Measurements from ENCODE around the gene SPATA31C2.

The SPATA31C2 gene

DNA sequence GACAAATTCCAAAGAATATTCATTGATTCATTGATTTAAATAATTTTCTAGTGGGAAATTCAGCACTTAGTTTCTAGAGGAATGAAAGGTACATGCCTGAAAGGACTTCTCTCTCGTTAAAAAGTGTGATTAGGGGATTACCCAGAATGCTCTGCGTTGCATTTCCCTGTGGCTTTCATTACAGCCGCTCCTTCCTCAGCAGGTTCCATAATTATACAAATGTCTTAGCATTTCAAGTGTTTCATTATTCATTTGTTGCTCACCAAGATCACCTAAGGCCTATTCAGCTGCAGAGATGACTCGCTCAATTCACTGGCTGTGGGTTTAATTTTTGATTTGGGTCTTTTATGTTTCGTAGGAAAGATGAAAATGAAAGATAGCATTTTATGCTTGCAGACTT lies 52.8 kb downstream of the SPATA31C2 start:
- no peak overlapping the region for H3K4me3 ChIP-seq (ENCODE audit: low read depth, low read length)
- TF ChIP-seq, protein P1, sequence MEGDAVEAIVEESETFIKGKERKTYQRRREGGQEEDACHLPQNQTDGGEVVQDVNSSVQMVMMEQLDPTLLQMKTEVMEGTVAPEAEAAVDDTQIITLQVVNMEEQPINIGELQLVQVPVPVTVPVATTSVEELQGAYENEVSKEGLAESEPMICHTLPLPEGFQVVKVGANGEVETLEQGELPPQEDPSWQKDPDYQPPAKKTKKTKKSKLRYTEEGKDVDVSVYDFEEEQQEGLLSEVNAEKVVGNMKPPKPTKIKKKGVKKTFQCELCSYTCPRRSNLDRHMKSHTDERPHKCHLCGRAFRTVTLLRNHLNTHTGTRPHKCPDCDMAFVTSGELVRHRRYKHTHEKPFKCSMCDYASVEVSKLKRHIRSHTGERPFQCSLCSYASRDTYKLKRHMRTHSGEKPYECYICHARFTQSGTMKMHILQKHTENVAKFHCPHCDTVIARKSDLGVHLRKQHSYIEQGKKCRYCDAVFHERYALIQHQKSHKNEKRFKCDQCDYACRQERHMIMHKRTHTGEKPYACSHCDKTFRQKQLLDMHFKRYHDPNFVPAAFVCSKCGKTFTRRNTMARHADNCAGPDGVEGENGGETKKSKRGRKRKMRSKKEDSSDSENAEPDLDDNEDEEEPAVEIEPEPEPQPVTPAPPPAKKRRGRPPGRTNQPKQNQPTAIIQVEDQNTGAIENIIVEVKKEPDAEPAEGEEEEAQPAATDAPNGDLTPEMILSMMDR (IDR thresholded peaks at IDR 0.05; ENCODE audit: control insufficient read depth, extremely low read depth, insufficient read depth), result no peak
- no peak for DNase-seq (ENCODE audit: low read depth)

DNA sequence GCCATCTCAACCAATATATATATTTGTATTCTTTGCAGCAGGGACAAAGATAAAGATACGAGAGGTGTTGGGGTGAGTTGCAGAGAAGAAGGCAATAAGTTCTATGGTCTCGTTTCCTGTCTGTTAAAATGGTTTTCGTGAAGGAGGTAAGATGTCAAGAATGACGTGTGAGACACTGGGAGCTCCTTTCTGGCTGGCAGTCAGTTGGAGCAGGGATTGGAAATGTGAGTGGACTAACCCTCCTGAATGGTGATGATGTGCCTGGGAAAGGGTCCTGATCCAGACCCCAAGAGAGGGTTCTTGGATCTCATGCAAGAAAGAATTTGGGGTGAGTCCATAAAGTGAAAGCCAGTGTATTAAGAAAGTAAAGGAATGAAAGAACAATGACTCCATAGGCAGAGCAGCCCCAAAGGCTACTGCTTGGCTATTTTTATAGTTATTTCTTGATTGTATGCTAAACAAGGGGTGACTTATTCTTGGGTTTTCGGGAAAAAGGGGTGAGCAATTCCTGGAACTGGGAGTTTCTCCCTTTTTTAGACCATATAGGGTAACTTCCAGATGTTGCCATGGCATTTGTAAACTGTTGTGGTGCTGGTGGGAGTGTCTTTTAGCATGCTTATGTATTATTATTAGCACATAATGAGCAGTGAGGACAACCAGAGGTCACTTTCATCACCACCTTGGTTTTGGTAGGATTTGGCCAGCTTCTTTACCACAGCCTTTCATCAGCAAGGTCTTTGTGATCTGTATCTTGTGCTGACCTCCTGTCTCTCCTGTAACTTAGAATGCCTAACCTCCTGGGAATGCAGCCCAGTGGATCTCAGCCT lies 53.7 kb downstream of the SPATA31C2 start:
- no peak overlapping the region for H3K4me3 ChIP-seq (ENCODE audit: low read depth, low read length)
- TF ChIP-seq, protein P1 (IDR thresholded peaks at IDR 0.05; ENCODE audit: control insufficient read depth, extremely low read depth, insufficient read depth), result no peak
- no peak for DNase-seq (ENCODE audit: low read depth)

All from LNCaP clone FGC (cell line).